BJ (cell line): Measurements from ENCODE around the gene CDC14A. TPM values are rescaled to one million over a fixed set of nuclear protein-coding genes. Genes with fewer than 3 reads are reported as not detected.

Experiments
- CTCF ChIA-PET: fragments of 350-600 bp; formaldehyde crosslinking; extraction: SDS; loops from one replicate; lab custom pipeline; 2021; ENCODE audit warnings: antibody characterized with exemption, inconsistent platforms; lab: Yijun Ruan, JAX
- POLR2A ChIA-PET: fragments of 300-600 bp; sonication (Branson Sonifier 250); formaldehyde crosslinking; extraction: SDS; loops from one replicate; lab custom pipeline; 2021; ENCODE audit warnings: antibody characterized with exemption; lab: Charles Lee
- DNase-seq: peaks from one replicate; pipeline ENCODE4 v3.0.0-alpha.2; 2011; ENCODE audit warnings: low read depth
- H3K27me3 ChIP-seq: 2 replicates; pipeline ENCODE4 v1.6.0; 2011; ENCODE audit warnings: low read length; ENCODE audit not compliant: control insufficient read depth, insufficient read depth
- H3K36me3 ChIP-seq: 2 replicates; pipeline ENCODE4 v1.5.1; 2011; ENCODE audit warnings: low read length; ENCODE audit not compliant: control insufficient read depth, insufficient read depth
- H3K4me3 ChIP-seq: 2 replicates; pipeline ENCODE4 v1.5.1; 2011; ENCODE audit warnings: low read depth, mild to moderate bottlenecking, control low read depth, low read length
- polyA plus RNA-seq: library from polyadenylated mRNA; depleted of rRNA; stranded (reverse); fragments of >200 nt; gene quantifications from 2 replicates; pipeline ENCODE4 v1.2.3, GENCODE V29; 2011
- TF ChIP-seq, protein P1 (sequence below): IDR thresholded peaks from 2 replicates; pipeline ENCODE4 v1.5.1; 2011; ENCODE audit warnings: low read depth, mild to moderate bottlenecking, control low read depth, inconsistent platforms, low read length, moderate library complexity; ENCODE audit not compliant: insufficient read depth

CDC14A gene
- polyA plus RNA-seq, 1 experiment: 1.6 TPM

DNA sequence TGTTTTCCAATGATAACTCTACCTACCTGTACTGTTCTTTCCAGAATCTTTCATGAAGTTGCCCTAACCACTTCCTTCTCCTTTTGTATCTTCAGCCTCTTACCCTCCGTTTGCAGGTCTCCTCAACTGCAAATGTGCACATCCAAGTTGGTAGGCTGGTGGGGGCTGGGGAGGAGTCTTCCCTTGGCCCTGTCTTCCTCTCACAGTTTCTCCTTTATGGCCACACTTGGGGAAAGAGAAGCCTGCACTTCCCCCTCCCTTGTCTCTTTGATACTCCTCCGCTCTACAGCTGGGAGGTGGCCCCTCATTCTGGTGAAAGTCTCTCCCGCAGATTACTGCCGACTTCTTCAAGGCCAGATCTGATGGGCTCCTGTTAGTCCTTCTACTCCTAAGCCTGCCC lies 158.8 kb downstream of the CDC14A start:
- POLR2A ChIA-PET: no interaction called here
- TF ChIP-seq, protein P1, sequence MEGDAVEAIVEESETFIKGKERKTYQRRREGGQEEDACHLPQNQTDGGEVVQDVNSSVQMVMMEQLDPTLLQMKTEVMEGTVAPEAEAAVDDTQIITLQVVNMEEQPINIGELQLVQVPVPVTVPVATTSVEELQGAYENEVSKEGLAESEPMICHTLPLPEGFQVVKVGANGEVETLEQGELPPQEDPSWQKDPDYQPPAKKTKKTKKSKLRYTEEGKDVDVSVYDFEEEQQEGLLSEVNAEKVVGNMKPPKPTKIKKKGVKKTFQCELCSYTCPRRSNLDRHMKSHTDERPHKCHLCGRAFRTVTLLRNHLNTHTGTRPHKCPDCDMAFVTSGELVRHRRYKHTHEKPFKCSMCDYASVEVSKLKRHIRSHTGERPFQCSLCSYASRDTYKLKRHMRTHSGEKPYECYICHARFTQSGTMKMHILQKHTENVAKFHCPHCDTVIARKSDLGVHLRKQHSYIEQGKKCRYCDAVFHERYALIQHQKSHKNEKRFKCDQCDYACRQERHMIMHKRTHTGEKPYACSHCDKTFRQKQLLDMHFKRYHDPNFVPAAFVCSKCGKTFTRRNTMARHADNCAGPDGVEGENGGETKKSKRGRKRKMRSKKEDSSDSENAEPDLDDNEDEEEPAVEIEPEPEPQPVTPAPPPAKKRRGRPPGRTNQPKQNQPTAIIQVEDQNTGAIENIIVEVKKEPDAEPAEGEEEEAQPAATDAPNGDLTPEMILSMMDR: no peak

GRCh38 chr1:100511773-100512172 lies 159.5 kb downstream of the CDC14A start:
- CTCF ChIA-PET: no interaction called here
- Histone ChIP-seq H3K27me3 (no peaks in the 10 kb centered on the region), H3K4me3 (no peak overlapping the region), H3K36me3 (no peaks in the 10 kb centered on the region; the same call in 1 of the 2 replicates)
- POLR2A ChIA-PET: no interaction called here
- no peak for DNase-seq
- TF ChIP-seq, protein P1: no peak

More for the DNA sequence above, 158.8 kb downstream of the CDC14A start:
- Histone ChIP-seq H3K27me3 (no peaks in the 10 kb centered on the region), H3K36me3 (no peaks in the 10 kb centered on the region; the same call in 1 of the 2 replicates), H3K4me3 (no peak overlapping the region)
- CTCF ChIA-PET: no interaction called here
- no peak for DNase-seq

GRCh38 chr1:100512803-100513352 lies 160.6 kb downstream of the CDC14A start:
- Histone ChIP-seq H3K36me3 (no peaks in the 10 kb centered on the region; the same call in 1 of the 2 replicates), H3K4me3 (no peak overlapping the region), H3K27me3 (no peaks in the 10 kb centered on the region)
- ChIA-PET POLR2A (no interaction called here), CTCF (no interaction called here)
- DNase-seq: no peak
- TF ChIP-seq, protein P1: no peak

- TF ChIP-seq, protein P1: no peak
- no peaks in the 10 kb centered on the region for H3K27me3 ChIP-seq
- ChIA-PET CTCF (no interaction called here), POLR2A (no interaction called here)
- DNase-seq: no peak
- H3K4me3 ChIP-seq: no peak overlapping the region
- no peaks in the 10 kb centered on the region; the same call in 1 of the 2 replicates for H3K36me3 ChIP-seq
Observed at GRCh38 chr1:100516857-100517256, 164.6 kb downstream of the CDC14A start.

DNA sequence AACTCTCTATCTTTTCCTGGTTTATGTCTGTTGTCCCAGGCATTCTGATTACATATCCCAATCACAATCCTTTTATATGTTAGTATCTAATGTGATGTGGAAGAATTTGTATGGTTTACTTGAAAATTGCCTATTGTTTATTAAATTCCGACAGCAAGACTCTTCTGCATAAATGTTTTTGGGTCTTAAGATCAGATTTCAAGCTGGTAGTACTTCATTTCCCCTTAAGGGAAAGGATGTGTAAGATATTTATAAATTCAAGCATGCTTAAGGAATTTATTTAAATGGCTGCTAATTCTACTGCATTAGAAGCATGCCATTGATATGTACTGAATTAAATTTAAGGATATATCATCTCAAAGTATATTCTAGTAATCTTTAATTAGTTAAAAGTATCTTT lies 165.2 kb downstream of the CDC14A start:
- no peak overlapping the region for H3K4me3 ChIP-seq
- ChIA-PET POLR2A (no interaction called here), CTCF (no interaction called here)
- no peak for DNase-seq
- TF ChIP-seq, protein P1: no peak
- H3K27me3 ChIP-seq: no peaks in the 10 kb centered on the region
- no peaks in the 10 kb centered on the region for H3K36me3 ChIP-seq
